ENCODE data around the gene PROP1.
"Not testable (repeated sequence)": the region's sequence is repeated elsewhere in the genome, so short reads cannot be mapped to it uniquely, and the experiment has no call there.

The PROP1 gene

GRCh38 chr5:177943805-177944736, 52.0 kb downstream of the PROP1 start:
- peak; percentile 33 for DNase-seq

- DNase-seq: not testable (repeated sequence)
Measured at GRCh38 chr5:177942896-177943295, 53.1 kb downstream of the PROP1 start.
